PC-3 (cell line): Measurements from ENCODE around the gene ADCK2. TPM values are rescaled to one million over a fixed set of nuclear protein-coding genes. Genes with fewer than 3 reads are reported as not detected.

ENCODE experiments used
- ATAC-seq: fragments of 200-7000 bp; cut with Tn5 transposase; 2 replicates; pipeline ENCODE4 v1.9.1; 2020; ENCODE audit warnings: mild to moderate bottlenecking, moderate library complexity
- BruUV-seq: library from RNA; stranded (reverse); fragments of 400-500 nt; replicated peaks from 2 replicates; lab custom pipeline; 2021; lab: Mats Ljungman, UMichigan
- CTCF ChIA-PET: fragments of 300-600 bp; sonication (Branson Sonifier 250); formaldehyde crosslinking; loops from one replicate; lab custom pipeline; 2022; ENCODE audit warnings: antibody characterized with exemption; lab: Charles Lee
- POLR2A ChIA-PET: fragments of 300-600 bp; sonication (Branson Sonifier 250); formaldehyde crosslinking; loops from one replicate; lab custom pipeline; 2022; ENCODE audit warnings: antibody characterized with exemption; ENCODE audit not compliant: unreplicated experiment; lab: Charles Lee
- DNase-seq: peaks from one replicate; pipeline ENCODE4 v3.0.0-alpha.2; 2015
- H2AFZ ChIP-seq: fragments of 300-600 bp; sonication (generic); 2 replicates; pipeline ENCODE4 v1.6.0; 2016; ENCODE audit warnings: antibody characterized with exemption, low read length
- H3F3A ChIP-seq: fragments of 300-600 bp; sonication (generic); one replicate; pipeline ENCODE4 v1.6.0; 2017; ENCODE audit warnings: antibody characterized with exemption, low read length, control low read depth, mild to moderate bottlenecking; ENCODE audit not compliant: unreplicated experiment
- H3K27ac ChIP-seq: fragments of 300-600 bp; sonication (generic); 2 replicates; pipeline ENCODE4 v1.5.1; 2016; ENCODE audit warnings: mild to moderate bottlenecking, low read length
- H3K27me3 ChIP-seq: fragments of 300-600 bp; sonication (generic); 2 replicates; pipeline ENCODE4 v1.6.1; 2016; ENCODE audit warnings: low read length, mixed read lengths
- H3K36me3 ChIP-seq: fragments of 300-600 bp; sonication (generic); 2 replicates; pipeline ENCODE4 v1.6.1; 2016; ENCODE audit warnings: low read depth, mixed run types, low read length, mixed read lengths
- H3K4me1 ChIP-seq: fragments of 300-600 bp; sonication (generic); 2 replicates; pipeline ENCODE4 v1.5.1; 2016; ENCODE audit warnings: low read length; ENCODE audit not compliant: insufficient read depth
- H3K4me2 ChIP-seq: fragments of 300-600 bp; sonication (generic); 2 replicates; pipeline ENCODE4 v1.6.0; 2016; ENCODE audit warnings: low read length
- H3K4me3 ChIP-seq: fragments of 300-600 bp; sonication (generic); 2 replicates; pipeline ENCODE4 v1.5.1; 2016; ENCODE audit warnings: mild to moderate bottlenecking, low read length, mixed read lengths
- H3K79me2 ChIP-seq: fragments of 300-600 bp; sonication (generic); 2 replicates; pipeline ENCODE4 v1.6.1; 2017; ENCODE audit warnings: low read length, mixed read lengths
- H3K9ac ChIP-seq: fragments of 300-600 bp; sonication (generic); 2 replicates; pipeline ENCODE4 v1.6.0; 2016; ENCODE audit warnings: mild to moderate bottlenecking, low read length
- H3K9me2 ChIP-seq: fragments of 300-600 bp; sonication (generic); replicated peaks from 2 replicates; pipeline ENCODE4 v1.6.1; 2016; ENCODE audit warnings: mixed run types, low read length, mixed read lengths
- H3K9me3 ChIP-seq: fragments of 300-600 bp; sonication (generic); 2 replicates; pipeline ENCODE4 v1.6.1; 2016; ENCODE audit warnings: low read length, mixed read lengths
- H4K20me1 ChIP-seq: fragments of 300-600 bp; sonication (generic); 2 replicates; pipeline ENCODE4 v1.6.1; 2016; ENCODE audit warnings: low read length, mixed read lengths
- EZH2 ChIP-seq: fragments of 300-600 bp; sonication (generic); IDR thresholded peaks from one replicate; pipeline ENCODE4 v1.6.1; 2017; ENCODE audit warnings: antibody characterized with exemption, mild to moderate bottlenecking, low read length; ENCODE audit not compliant: unreplicated experiment
- EZH2phosphoT487 ChIP-seq: fragments of 300-600 bp; sonication (generic); IDR thresholded peaks from 2 replicates; pipeline ENCODE4 v1.6.1; 2018; ENCODE audit warnings: mild to moderate bottlenecking, antibody characterized with exemption, low read length, borderline replicate concordance
- intact Hi-C: fragments of 100-400 bp; cut with micrococcal nuclease; formaldehyde crosslinking; loops from 2 replicates; pipeline ENCODE4 v1.9.0; 2023
- total RNA-seq: library from RNA; depleted of rRNA; stranded (reverse); fragments of >200 nt; gene quantifications from 2 replicates; pipeline ENCODE4 v1.2.3, GENCODE V29; 2014
- TF ChIP-seq, protein P1 (sequence below): fragments of 300-600 bp; sonication (generic); conservative IDR thresholded peaks from 2 replicates; pipeline ENCODE4 v1.5.1; 2017; ENCODE audit warnings: antibody characterized with exemption, low read depth, mild to moderate bottlenecking, low read length

ADCK2 gene
- total RNA-seq, 1 experiment from 2014 or later, result 29.4 TPM

DNA sequence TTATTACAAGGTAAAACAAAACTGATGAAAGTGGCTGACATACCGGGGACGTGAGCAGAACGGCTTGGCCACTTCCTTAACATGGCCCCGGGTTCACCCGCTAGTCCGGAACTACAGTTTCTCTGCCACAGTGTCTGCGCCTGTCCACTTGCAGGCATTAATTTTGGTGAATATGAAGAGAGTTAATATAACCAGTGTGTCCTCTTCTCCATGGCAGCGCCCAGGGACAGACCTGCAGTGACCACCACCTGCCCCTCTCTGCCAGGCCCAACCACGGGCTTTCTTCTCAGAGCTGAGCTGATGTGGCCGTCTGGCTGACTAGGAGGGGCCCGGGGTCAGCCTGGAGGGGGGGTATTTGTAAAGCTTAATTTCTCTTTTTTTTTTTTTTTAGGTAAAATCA is 22.6 kb downstream of the ADCK2 start:
- Histone ChIP-seq H3K9me3 (no peaks in the 10 kb centered on the region), H3F3A (no peaks in the 10 kb centered on the region), H4K20me1 (peaks cover 8% of the 10 kb centered on the region; the same call in 1 of the 2 replicates), H3K79me2 (peaks cover 35% of the 10 kb centered on the region), H3K4me1 (peaks cover 17% of the 10 kb centered on the region; the same call in 1 of the 2 replicates), H3K9ac (no peak overlapping the region), H3K4me3 (no peak overlapping the region), H3K4me2 (no peak overlapping the region), H3K27ac (no peak overlapping the region), H3K9me2 (no peaks in the 10 kb centered on the region), H3K36me3 (no peaks in the 10 kb centered on the region), H2AFZ (no peak overlapping the region), H3K27me3 (no peaks in the 10 kb centered on the region)
- ATAC-seq (no peak), DNase-seq (no peak)
- CTCF ChIA-PET, result no interaction called here
- TF ChIP-seq EZH2phosphoT487 (no peak), EZH2 (no peak)
- TF ChIP-seq, protein P1, sequence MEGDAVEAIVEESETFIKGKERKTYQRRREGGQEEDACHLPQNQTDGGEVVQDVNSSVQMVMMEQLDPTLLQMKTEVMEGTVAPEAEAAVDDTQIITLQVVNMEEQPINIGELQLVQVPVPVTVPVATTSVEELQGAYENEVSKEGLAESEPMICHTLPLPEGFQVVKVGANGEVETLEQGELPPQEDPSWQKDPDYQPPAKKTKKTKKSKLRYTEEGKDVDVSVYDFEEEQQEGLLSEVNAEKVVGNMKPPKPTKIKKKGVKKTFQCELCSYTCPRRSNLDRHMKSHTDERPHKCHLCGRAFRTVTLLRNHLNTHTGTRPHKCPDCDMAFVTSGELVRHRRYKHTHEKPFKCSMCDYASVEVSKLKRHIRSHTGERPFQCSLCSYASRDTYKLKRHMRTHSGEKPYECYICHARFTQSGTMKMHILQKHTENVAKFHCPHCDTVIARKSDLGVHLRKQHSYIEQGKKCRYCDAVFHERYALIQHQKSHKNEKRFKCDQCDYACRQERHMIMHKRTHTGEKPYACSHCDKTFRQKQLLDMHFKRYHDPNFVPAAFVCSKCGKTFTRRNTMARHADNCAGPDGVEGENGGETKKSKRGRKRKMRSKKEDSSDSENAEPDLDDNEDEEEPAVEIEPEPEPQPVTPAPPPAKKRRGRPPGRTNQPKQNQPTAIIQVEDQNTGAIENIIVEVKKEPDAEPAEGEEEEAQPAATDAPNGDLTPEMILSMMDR, result no peak
- POLR2A ChIA-PET, result no interaction called here
- intact Hi-C loops, result no loop called here
- BruUV-seq, result no TSS peak

DNA sequence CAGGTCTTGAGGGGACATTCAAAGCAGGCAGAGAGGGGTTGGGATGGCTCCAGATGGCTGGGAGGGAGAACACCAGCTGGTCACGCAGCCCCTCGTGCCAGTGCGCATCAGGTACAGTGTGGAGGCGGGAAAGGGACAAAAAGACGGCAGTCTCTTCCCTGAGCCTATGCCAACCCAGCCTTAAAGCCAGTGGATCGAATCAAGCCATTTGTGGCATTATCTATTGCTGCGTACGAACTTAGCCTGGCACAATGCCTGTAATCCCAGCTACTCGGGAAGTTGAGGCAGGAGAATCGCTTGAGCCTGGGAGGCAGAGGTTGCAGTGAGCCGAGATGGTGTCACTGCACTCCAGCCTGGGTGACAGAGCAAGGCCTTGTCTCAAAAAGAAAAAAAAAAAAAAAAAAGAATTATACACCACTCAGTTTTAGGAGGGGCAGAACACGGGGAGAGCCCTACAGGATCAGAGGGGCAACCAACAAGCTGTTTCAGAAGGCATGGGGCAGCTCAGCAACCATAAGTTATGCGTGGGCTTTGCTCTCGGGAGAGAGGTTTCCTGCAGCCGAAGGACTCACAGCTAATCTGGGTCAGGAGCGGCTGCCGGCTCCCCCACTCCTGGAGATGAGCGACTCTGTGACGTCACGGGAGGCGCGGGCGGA is 23.4 kb downstream of the ADCK2 start:
- POLR2A ChIA-PET, result interaction anchor here (0.6 kb wide), 1 partner anchor 27 kb away, joined by 7 read pairs; no protein-coding TSS in a partner anchor
- CTCF ChIA-PET, result interaction anchor here (0.6 kb wide), 1 partner anchor 100 kb away, joined by 11 read pairs; no protein-coding TSS in a partner anchor
- TF ChIP-seq EZH2phosphoT487 (no peak), EZH2 (no peak)
- TF ChIP-seq, protein P1, result no peak
- Histone ChIP-seq H3K4me2 (peak overlapping the region; percentile 89), H3K4me1 (peaks cover 17% of the 10 kb centered on the region; the same call in 1 of the 2 replicates), H3K79me2 (peaks cover 42% of the 10 kb centered on the region), H3K4me3 (peak overlapping the region; percentile 88), H3K9ac (peak overlapping the region; percentile 90), H3K27ac (peak overlapping the region; percentile 57), H4K20me1 (peaks cover 8% of the 10 kb centered on the region; the same call in 1 of the 2 replicates), H3F3A (no peaks in the 10 kb centered on the region), H3K9me2 (no peaks in the 10 kb centered on the region), H2AFZ (peak overlapping the region; percentile 81), H3K27me3 (no peaks in the 10 kb centered on the region), H3K36me3 (no peaks in the 10 kb centered on the region), H3K9me3 (no peaks in the 10 kb centered on the region)
- intact Hi-C loops, result loop anchor here (1.0 kb wide), 1 partner anchor 23 kb away; no protein-coding TSS in a partner anchor
- DNase-seq, result peak; percentile 92
- ATAC-seq, result peak; percentile 89
- BruUV-seq, result TSS peak; percentile 85
